ENCODE measurements around the gene PSTPIP2. TPM values are rescaled to one million over a fixed set of nuclear protein-coding genes. Genes with fewer than 3 reads are reported as not detected.

The PSTPIP2 gene
- total RNA-seq, 1 donor from 2014 or later, result 0.60 TPM

GRCh38 chr18:46070815-46071652 lies 1.0 kb downstream of the PSTPIP2 start:
- Mint-ChIP-seq H3K9me3 (peaks cover 2% of the 10 kb centered on the region), H3K27me3 (peaks cover 10% of the 10 kb centered on the region)

GRCh38 chr18:46070232-46070631 lies 1.8 kb downstream of the PSTPIP2 start:
- no peak overlapping the region for H3K27ac Mint-ChIP-seq
- intact Hi-C loops (cut with micrococcal nuclease), result loop anchor here (2.0 kb wide), 1 partner anchor 39 kb away; no protein-coding TSS in a partner anchor
- CTCF ChIA-PET, result no interaction called here
- peaks cover 10% of the 10 kb centered on the region for H3K27me3 Mint-ChIP-seq
- no peak overlapping the region for H3K4me3 Mint-ChIP-seq
- no peaks in the 10 kb centered on the region for H3K36me3 Mint-ChIP-seq (ENCODE audit: low read depth)
- H3K4me1 Mint-ChIP-seq, result peaks cover 17% of the 10 kb centered on the region
- TF ChIP-seq CTCF (IDR thresholded peaks at IDR 0.05), result no peak
- POLR2A ChIA-PET, result no interaction called here
- peaks cover 2% of the 10 kb centered on the region for H3K9me3 Mint-ChIP-seq
- DNase-seq (no peak), ATAC-seq (ENCODE audit: low read depth) (no peak)

More at GRCh38 chr18:46070815-46071652, 1.0 kb downstream of the PSTPIP2 start:
- peak; percentile 24 for DNase-seq
- Mint-ChIP-seq H3K36me3 (ENCODE audit: low read depth) (peaks cover 2% of the 10 kb centered on the region), H3K4me3 (peak overlapping the region; percentile 58), H3K4me1 (peaks cover 17% of the 10 kb centered on the region), H3K27ac (no peak overlapping the region)
- intact Hi-C loops (cut with micrococcal nuclease), result loop anchor here (2.0 kb wide), 1 partner anchor 40 kb away; no protein-coding TSS in a partner anchor
- no peak for ATAC-seq (ENCODE audit: low read depth)
- ChIA-PET CTCF (interaction anchor here (1.0 kb wide), 1 partner anchor 450 kb away, joined by 3 read pairs; no protein-coding TSS in a partner anchor), POLR2A (no interaction called here)
- no peak for TF ChIP-seq CTCF (IDR thresholded peaks at IDR 0.05)

GRCh38 chr18:46069524-46069923 lies 2.5 kb downstream of the PSTPIP2 start:
- intact Hi-C loops (cut with micrococcal nuclease), result no loop called here
- H3K36me3 Mint-ChIP-seq (ENCODE audit: low read depth), result no peaks in the 10 kb centered on the region
- H3K27ac Mint-ChIP-seq, result no peak overlapping the region
- H3K4me3 Mint-ChIP-seq, result no peak overlapping the region
- CTCF ChIA-PET, result no interaction called here
- POLR2A ChIA-PET, result no interaction called here
- H3K27me3 Mint-ChIP-seq, result peaks cover 10% of the 10 kb centered on the region
- peaks cover 17% of the 10 kb centered on the region for H3K4me1 Mint-ChIP-seq
- ATAC-seq (ENCODE audit: low read depth), result no peak
- TF ChIP-seq CTCF (IDR thresholded peaks at IDR 0.05), result no peak
- no peak for DNase-seq
- peaks cover 2% of the 10 kb centered on the region for H3K9me3 Mint-ChIP-seq

GRCh38 chr18:46068763-46069162 lies 3.3 kb downstream of the PSTPIP2 start:
- ChIA-PET CTCF (no interaction called here), POLR2A (no interaction called here)
- Mint-ChIP-seq H3K4me1 (peaks cover 17% of the 10 kb centered on the region), H3K9me3 (peaks cover 2% of the 10 kb centered on the region), H3K27me3 (peaks cover 10% of the 10 kb centered on the region), H3K4me3 (no peak overlapping the region), H3K27ac (no peak overlapping the region), H3K36me3 (ENCODE audit: low read depth) (no peaks in the 10 kb centered on the region)
- TF ChIP-seq CTCF (IDR thresholded peaks at IDR 0.05), result no peak
- no peak for ATAC-seq (ENCODE audit: low read depth)
- no peak for DNase-seq
- intact Hi-C loops (cut with micrococcal nuclease), result no loop called here

GRCh38 chr18:46067438-46068007 lies 4.5 kb downstream of the PSTPIP2 start:
- Mint-ChIP-seq H3K4me1 (peaks cover 13% of the 10 kb centered on the region), H3K27ac (no peak overlapping the region), H3K27me3 (peaks cover 10% of the 10 kb centered on the region), H3K9me3 (peaks cover 2% of the 10 kb centered on the region), H3K36me3 (ENCODE audit: low read depth) (no peaks in the 10 kb centered on the region), H3K4me3 (no peak overlapping the region)
- ChIA-PET POLR2A (no interaction called here), CTCF (no interaction called here)
- ATAC-seq (ENCODE audit: low read depth), result no peak
- DNase-seq, result no peak
- no peak for TF ChIP-seq CTCF (IDR thresholded peaks at IDR 0.05)
- intact Hi-C loops (cut with micrococcal nuclease), result no loop called here
